GM12873 (cell line): ENCODE results near the gene TBC1D5.
A peak's percentile ranks its signal among the peaks of the same experiment; 100 is the strongest.

Source experiments
- CTCF ChIP-seq: IDR thresholded peaks from 2 replicates; pipeline ENCODE4 v1.5.1; 2012; ENCODE audit warnings: low read depth, mild to moderate bottlenecking, moderate library complexity, low read length, control low read depth; ENCODE audit not compliant: insufficient read depth; ENCODE audit errors: missing control alignments

Gene TBC1D5

GRCh38 chr3:17166369-17166768 is 576.1 kb downstream of the TBC1D5 start:
- TF ChIP-seq CTCF = peak; percentile 5

GRCh38 chr3:17162116-17162515 is 580.3 kb downstream of the TBC1D5 start:
- TF ChIP-seq CTCF = no peak

GRCh38 chr3:17160597-17160996 is 581.8 kb downstream of the TBC1D5 start:
- no peak for TF ChIP-seq CTCF

GRCh38 chr3:17158941-17159682 is 583.3 kb downstream of the TBC1D5 start:
- no peak for TF ChIP-seq CTCF

GRCh38 chr3:17157713-17158112 is 584.7 kb downstream of the TBC1D5 start:
- no peak for TF ChIP-seq CTCF

- no peak for TF ChIP-seq CTCF
Observed at GRCh38 chr3:17156864-17157263, 585.6 kb downstream of the TBC1D5 start.

- no peak for TF ChIP-seq CTCF
Observed at GRCh38 chr3:17155951-17156350, 586.5 kb downstream of the TBC1D5 start.

- TF ChIP-seq CTCF = no peak
Observed at GRCh38 chr3:17154941-17155340, 587.5 kb downstream of the TBC1D5 start.
